Kidney epithelial cell (primary cell): Measurements from ENCODE around the gene CERT1. TPM values are rescaled to one million over a fixed set of nuclear protein-coding genes. Genes with fewer than 3 reads are reported as not detected.

Experiments used
- DNase-seq: peaks from one replicate; pipeline ENCODE4 v3.0.0-alpha.2; 2010; ENCODE audit warnings: low read depth
- H3K27me3 ChIP-seq: 2 replicates; pipeline ENCODE4 v1.6.0; 2011; ENCODE audit warnings: low read length; ENCODE audit not compliant: control insufficient read depth, insufficient read depth
- H3K36me3 ChIP-seq: 2 replicates; pipeline ENCODE4 v1.5.1; 2011; ENCODE audit warnings: low read length; ENCODE audit not compliant: control insufficient read depth, insufficient read depth
- H3K4me3 ChIP-seq: 2 replicates; pipeline ENCODE4 v1.5.1; 2011; ENCODE audit warnings: low read depth, mild to moderate bottlenecking, control low read depth, low read length
- CTCF ChIP-seq: IDR thresholded peaks from 2 replicates; pipeline ENCODE4 v1.5.1; 2011; ENCODE audit warnings: mild to moderate bottlenecking, moderate library complexity, low read length, control low read depth, inconsistent platforms; ENCODE audit not compliant: insufficient read depth, poor library complexity, severe bottlenecking
- total RNA-seq: library from RNA; depleted of rRNA; stranded (reverse); fragments of >200 nt; gene quantifications from 2 replicates; pipeline ENCODE4 v1.2.3, GENCODE V29; 2015

Gene CERT1
- total RNA-seq, 1 donor from 2014 or later = 20.3 TPM

GRCh38 chr5:75363111-75363510 is 148.3 kb downstream of the CERT1 start:
- H3K4me3 ChIP-seq = no peak overlapping the region
- no peak for TF ChIP-seq CTCF
- peaks cover 2% of the 10 kb centered on the region for H3K36me3 ChIP-seq
- no peak for DNase-seq
- no peaks in the 10 kb centered on the region for H3K27me3 ChIP-seq

DNA sequence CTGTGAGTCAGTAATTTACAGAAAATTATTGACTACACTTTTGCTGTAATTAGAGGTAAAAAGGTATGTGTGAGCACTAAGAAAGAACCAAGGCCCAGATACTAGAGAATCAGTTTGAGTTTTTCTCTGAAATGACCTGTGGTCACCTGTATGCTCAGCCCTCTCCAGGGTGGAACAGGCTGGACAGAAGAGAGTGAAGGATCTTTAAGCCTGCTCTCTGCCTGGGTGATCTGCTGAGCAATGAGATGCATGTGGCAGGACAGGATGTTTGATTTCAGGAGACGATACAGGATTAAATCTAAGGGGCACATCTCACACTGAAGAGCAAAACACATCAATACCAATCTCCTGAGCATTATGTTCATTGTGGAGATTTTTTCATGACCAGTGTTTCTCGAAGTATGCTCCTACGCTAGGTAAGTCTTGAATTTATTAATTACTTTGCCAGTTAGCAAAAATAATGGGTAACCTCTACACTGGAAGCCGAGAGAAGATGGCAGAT is 148.9 kb downstream of the CERT1 start:
- no peak for DNase-seq
- Histone ChIP-seq H3K27me3 (no peaks in the 10 kb centered on the region), H3K36me3 (peaks cover 2% of the 10 kb centered on the region), H3K4me3 (no peak overlapping the region)
- TF ChIP-seq CTCF = no peak

DNA sequence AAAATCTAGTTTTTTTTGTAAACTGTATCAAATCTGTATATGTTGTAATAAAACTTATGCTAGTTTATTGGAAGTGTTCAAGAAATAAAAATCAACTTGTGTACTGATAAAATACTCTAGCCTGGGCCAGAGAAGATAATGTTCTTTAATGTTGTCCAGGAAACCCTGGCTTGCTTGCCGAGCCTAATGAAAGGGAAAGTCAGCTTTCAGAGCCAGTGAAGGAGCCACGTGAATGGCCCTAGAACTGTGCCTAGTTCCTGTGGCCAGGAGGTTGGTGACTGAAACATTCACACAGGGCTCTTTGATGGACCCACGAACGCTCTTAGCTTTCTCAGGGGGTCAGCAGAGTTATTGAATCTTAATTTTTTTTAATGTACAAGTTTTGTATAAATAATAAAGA is 150.1 kb downstream of the CERT1 start:
- no peak for DNase-seq
- no peak for TF ChIP-seq CTCF
- Histone ChIP-seq H3K27me3 (no peaks in the 10 kb centered on the region), H3K36me3 (peaks cover 5% of the 10 kb centered on the region), H3K4me3 (no peak overlapping the region)

GRCh38 chr5:75358117-75358516 is 153.3 kb downstream of the CERT1 start:
- H3K36me3 ChIP-seq = peaks cover 8% of the 10 kb centered on the region
- no peaks in the 10 kb centered on the region for H3K27me3 ChIP-seq
- TF ChIP-seq CTCF = no peak
- no peak overlapping the region for H3K4me3 ChIP-seq
- no peak for DNase-seq

GRCh38 chr5:75356719-75357118 is 154.7 kb downstream of the CERT1 start:
- DNase-seq = no peak
- H3K36me3 ChIP-seq = peaks cover 8% of the 10 kb centered on the region
- TF ChIP-seq CTCF = no peak
- H3K4me3 ChIP-seq = no peak overlapping the region
- no peaks in the 10 kb centered on the region for H3K27me3 ChIP-seq

- peaks cover 10% of the 10 kb centered on the region for H3K36me3 ChIP-seq
- TF ChIP-seq CTCF = no peak
- H3K4me3 ChIP-seq = no peak overlapping the region
Measured at GRCh38 chr5:75355236-75355635, 156.2 kb downstream of the CERT1 start.

More at GRCh38 chr5:75355236-75355635, 156.2 kb downstream of the CERT1 start:
- no peaks in the 10 kb centered on the region for H3K27me3 ChIP-seq
- no peak for DNase-seq
